ENCODE results near the gene SGMS1.

Gene SGMS1

DNA sequence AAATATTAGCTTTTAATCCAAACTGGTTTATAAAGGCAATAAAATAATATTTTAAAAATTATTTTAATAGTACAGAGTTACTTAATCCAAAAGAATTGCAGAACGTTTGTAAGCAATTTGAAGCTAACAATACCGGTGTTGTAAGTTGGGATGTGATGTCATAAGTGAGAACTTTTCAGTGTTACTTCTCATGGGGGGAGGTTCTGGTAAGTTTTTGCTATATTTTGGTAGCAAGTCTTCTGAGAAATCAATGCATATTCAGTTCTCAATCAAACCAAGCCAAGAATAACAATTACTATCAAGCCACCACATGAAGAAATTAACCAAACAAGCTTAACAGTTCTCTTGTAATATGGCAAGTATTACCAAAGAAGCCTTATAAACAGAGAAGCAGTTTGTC is 225.4 kb downstream of the SGMS1 start:
- TF ChIP-seq, protein P1, sequence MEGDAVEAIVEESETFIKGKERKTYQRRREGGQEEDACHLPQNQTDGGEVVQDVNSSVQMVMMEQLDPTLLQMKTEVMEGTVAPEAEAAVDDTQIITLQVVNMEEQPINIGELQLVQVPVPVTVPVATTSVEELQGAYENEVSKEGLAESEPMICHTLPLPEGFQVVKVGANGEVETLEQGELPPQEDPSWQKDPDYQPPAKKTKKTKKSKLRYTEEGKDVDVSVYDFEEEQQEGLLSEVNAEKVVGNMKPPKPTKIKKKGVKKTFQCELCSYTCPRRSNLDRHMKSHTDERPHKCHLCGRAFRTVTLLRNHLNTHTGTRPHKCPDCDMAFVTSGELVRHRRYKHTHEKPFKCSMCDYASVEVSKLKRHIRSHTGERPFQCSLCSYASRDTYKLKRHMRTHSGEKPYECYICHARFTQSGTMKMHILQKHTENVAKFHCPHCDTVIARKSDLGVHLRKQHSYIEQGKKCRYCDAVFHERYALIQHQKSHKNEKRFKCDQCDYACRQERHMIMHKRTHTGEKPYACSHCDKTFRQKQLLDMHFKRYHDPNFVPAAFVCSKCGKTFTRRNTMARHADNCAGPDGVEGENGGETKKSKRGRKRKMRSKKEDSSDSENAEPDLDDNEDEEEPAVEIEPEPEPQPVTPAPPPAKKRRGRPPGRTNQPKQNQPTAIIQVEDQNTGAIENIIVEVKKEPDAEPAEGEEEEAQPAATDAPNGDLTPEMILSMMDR (conservative IDR thresholded peaks at IDR 0.05; ENCODE audit: control insufficient read depth, insufficient read depth, low read depth, low read length) = no peak

DNA sequence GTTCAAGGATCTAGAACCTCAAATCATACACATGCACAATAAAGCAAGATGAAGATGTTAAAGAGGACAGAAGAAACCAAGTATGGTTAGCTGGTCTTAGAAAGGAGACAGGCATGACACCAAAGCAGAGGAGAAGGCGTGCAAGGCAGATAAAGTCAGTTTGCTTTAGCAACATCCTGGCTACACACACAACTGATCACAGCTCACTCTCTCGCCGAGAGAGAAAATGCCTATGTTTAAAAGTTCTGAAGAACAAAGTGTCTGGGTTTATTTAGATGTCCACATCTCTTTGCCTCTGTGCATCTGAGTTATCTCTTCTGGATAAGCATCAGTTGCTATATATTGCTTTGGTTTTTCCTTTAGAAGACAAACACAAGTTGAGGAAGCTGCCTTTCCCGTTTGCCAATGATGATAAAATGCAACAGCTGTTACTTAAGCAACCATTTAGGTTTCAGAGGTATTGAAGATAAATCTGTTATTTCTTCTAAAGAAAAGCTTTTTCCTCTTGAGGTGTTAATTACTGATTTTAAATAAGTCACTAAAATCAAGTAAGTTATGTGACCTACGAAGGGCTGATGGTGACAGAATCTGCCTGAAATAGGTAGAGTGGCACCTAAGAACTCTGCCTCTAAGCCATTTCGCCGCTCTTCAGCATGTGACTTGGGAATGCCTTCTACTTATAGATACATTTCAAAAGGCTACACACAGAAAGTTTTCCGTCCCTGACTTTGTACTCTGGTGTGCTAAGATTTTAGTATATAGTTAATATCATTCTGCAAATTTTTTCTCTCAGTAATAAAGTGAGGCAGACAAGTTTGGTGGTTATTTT is 226.2 kb downstream of the SGMS1 start:
- DNase-seq (ENCODE audit: low read depth) = no peak
- TF ChIP-seq, protein P1 (conservative IDR thresholded peaks at IDR 0.05; ENCODE audit: control insufficient read depth, insufficient read depth, low read depth, low read length) = no peak

More for the DNA sequence above, 225.4 kb downstream of the SGMS1 start:
- DNase-seq (ENCODE audit: low read depth) = peak; percentile 84
- H3K4me3 ChIP-seq (ENCODE audit: control insufficient read depth, low read depth, low read length) = no peak overlapping the region

DNA sequence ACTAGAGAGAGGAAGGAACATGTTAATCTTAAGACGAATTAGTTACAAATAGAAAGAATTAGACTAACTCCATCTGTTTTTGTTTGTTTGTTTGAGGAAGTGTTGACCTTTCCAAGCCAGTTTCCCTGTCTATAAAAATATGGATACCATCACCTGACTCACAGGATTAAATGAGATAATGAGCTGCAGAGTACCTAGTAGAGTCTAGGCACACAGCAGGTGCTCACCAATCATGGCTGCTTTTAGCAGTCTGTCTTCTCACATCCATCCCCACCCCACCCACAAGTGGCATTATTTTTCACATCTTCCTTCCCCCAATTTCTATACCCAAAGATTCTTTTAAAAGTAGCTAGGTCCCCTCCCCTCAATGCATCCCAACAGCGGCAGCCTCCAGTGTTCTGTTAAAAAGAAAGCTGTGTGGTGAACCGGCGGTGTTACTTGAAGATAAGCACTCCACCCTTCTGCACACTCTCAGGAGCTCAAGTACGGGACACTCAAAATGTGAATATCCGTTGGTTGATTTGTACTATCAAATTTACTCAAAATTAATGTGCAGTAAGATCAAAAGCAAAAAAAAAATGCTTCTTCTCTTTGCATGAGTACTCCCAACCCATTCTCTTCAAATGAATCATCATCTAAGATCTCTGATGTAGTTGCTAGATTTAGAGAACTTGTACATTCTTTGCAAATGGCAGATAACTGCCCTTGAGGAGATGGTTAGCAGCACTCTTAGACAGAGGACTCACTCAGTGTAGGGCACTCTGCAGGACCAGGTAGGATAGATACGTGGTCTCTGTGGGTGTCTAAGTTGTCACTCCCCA is 227.1 kb downstream of the SGMS1 start:
- H3K4me3 ChIP-seq (ENCODE audit: control insufficient read depth, low read depth, low read length) = no peak overlapping the region
- TF ChIP-seq, protein P1 (conservative IDR thresholded peaks at IDR 0.05; ENCODE audit: control insufficient read depth, insufficient read depth, low read depth, low read length) = no peak
- DNase-seq (ENCODE audit: low read depth) = peak; percentile 67

More for the DNA sequence above, 226.2 kb downstream of the SGMS1 start:
- no peak overlapping the region for H3K4me3 ChIP-seq (ENCODE audit: control insufficient read depth, low read depth, low read length)

DNA sequence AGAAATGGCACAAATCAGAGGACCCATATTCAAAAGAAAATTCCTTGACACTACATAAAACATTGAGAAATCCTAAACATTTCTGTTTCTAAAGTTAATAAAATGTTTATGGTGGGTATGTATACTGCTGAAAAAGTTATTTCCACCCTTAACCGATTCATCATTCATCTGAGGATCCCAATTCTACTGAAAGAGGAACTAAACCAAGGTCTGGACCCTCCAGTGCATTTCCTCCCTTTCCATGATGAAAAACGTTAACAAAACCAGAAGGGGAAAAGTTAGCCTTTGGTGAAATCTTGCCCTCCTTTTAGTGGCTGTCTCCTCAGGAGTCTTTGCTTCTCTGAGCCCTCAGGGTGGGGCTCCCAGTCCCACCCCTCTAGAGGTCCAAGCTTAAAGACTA is 227.9 kb downstream of the SGMS1 start:
- no peak overlapping the region for H3K4me3 ChIP-seq (ENCODE audit: control insufficient read depth, low read depth, low read length)
- no peak for DNase-seq (ENCODE audit: low read depth)
- TF ChIP-seq, protein P1 (conservative IDR thresholded peaks at IDR 0.05; ENCODE audit: control insufficient read depth, insufficient read depth, low read depth, low read length) = no peak

DNA sequence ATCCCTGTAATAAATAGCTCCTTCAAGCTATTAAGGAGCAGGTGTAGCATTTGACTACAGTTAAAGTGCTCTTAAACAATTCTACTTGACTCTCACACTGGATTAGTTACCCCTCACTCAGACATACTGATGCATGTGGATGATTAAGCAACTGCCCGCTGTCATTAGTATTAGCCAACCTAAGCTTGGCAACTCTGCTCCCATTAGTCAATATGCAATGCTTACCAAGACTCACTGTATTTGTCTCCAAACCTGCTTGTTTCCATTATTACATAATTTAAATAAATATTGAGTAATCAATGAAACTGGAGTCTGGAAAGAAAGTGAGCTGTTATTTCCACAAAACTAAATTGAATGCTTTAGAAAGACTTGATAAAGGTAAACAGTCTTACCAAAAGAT is 228.5 kb downstream of the SGMS1 start:
- TF ChIP-seq, protein P1 (conservative IDR thresholded peaks at IDR 0.05; ENCODE audit: control insufficient read depth, insufficient read depth, low read depth, low read length) = no peak
- peak; percentile 93 for DNase-seq (ENCODE audit: low read depth)

DNA sequence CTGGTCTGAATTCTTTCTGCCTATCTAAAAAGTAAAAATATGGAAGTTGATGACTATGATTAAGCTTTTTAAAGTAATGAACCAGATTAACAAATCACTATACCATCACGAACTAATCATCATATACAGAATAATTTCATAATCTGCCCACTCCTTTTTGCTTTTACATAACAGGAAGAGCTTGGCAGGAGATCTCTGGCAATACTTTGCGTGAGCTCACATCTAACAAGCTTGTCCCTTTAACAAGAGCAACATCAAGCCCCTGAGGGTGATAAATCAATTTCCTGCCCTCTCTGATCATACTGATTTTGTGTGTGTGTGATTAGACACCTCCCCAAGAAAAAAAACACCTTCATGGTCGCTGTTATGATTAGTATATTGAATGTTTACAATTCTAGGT is 228.9 kb downstream of the SGMS1 start:
- TF ChIP-seq, protein P1 (conservative IDR thresholded peaks at IDR 0.05; ENCODE audit: control insufficient read depth, insufficient read depth, low read depth, low read length) = no peak
- peak; percentile 52 for DNase-seq (ENCODE audit: low read depth)
- H3K4me3 ChIP-seq (ENCODE audit: control insufficient read depth, low read depth, low read length) = no peak overlapping the region

More for the DNA sequence above, 228.5 kb downstream of the SGMS1 start:
- H3K4me3 ChIP-seq (ENCODE audit: control insufficient read depth, low read depth, low read length) = no peak overlapping the region

All from fibroblast of mammary gland (primary cell).